Gastrocnemius medialis (tissue), 4 donors: Measurements from ENCODE around the gene PPP1R16B.

Source experiments
- POLR2A ChIP-seq, 2 donors: fragments of 450-650 bp; IDR thresholded peaks; one replicate each; pipeline ENCODE4 v1.6.1; 2017; ENCODE audit warnings: antibody characterized with exemption in 2 of 2, mild to moderate bottlenecking in 2 of 2, moderate library complexity in 2 of 2
- TF ChIP-seq, protein P1 (sequence below), 5 experiments: fragments of 450-650 bp in 3 of 5; fragments of 200-600 bp in 2 of 5; sonication (generic) in 2 of 5; IDR thresholded peaks in 4 of 5; conservative IDR thresholded peaks in 1 of 5; 1 replicate in 4 of 5; 2 replicates in 1 of 5; pipeline ENCODE4 v1.5.1; 2016 to 2019; ENCODE audit warnings: antibody characterized with exemption in 5 of 5, mild to moderate bottlenecking in 3 of 5, moderate library complexity in 3 of 5

GRCh38 chr20:38907918-38908677, 102.6 kb downstream of the PPP1R16B start:
- TF ChIP-seq, protein P1, sequence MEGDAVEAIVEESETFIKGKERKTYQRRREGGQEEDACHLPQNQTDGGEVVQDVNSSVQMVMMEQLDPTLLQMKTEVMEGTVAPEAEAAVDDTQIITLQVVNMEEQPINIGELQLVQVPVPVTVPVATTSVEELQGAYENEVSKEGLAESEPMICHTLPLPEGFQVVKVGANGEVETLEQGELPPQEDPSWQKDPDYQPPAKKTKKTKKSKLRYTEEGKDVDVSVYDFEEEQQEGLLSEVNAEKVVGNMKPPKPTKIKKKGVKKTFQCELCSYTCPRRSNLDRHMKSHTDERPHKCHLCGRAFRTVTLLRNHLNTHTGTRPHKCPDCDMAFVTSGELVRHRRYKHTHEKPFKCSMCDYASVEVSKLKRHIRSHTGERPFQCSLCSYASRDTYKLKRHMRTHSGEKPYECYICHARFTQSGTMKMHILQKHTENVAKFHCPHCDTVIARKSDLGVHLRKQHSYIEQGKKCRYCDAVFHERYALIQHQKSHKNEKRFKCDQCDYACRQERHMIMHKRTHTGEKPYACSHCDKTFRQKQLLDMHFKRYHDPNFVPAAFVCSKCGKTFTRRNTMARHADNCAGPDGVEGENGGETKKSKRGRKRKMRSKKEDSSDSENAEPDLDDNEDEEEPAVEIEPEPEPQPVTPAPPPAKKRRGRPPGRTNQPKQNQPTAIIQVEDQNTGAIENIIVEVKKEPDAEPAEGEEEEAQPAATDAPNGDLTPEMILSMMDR (IDR thresholded peaks at IDR 0.05 in 4 of 5, conservative IDR thresholded peaks at IDR 0.05 in 1 of 5), result no peak
- TF ChIP-seq POLR2A (IDR thresholded peaks at IDR 0.05), result no peak
